GM21360 (cell line): ENCODE results near the gene OR10J4.
"Not testable (repeated sequence)": the region's sequence is repeated elsewhere in the genome, so short reads cannot be mapped to it uniquely, and the experiment has no call there.

Experiments used
- ATAC-seq: cut with Tn5 transposase; IDR thresholded peaks from one replicate; pipeline ENCODE4 v1.9.1; 2021; ENCODE audit warnings: mild to moderate bottlenecking, moderate library complexity; ENCODE audit not compliant: unreplicated experiment

OR10J4 gene

DNA sequence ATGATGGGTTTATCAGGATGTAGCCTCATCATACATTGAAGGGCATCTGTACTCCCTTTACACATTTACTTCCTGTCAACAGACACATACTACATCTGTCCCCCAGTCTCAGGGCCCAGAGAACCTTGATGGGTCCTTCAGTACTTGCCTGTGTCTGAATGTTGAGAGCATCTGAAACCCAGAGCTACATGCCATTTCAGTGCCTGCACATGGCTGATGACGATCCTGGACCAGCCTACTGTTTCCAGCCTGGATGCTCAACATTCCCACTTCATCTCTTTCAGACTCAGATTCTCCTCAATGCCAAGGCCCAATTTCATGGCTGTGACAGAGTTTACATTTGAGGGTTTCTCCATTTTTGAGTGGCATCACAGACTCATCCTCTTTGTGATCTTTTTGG is at the start of gene OR10J4:
TSS of gene OR10J4 (plus strand) at position 301 of the 400 bp plus-strand sequence.
- no peak for ATAC-seq

DNA sequence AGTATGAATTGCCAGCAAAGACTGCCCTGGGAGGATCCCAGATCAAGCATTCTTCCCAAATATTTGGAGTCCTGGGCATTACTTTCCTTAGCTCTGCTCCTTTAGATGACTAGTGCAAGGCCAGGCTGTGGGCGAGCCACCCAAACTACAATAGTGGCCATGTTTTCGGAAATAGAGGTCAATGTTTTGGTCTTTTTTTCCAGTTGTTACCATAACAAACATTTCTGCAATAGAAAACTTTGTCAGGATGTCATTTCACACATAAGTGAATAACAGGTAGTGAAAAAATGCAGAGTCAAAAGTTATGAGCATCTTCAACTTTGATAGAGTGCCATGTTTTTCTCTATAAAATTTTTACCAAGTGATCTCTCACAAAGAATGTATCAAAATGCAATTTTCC is 25.2 kb upstream of the OR10J4 start:
- ATAC-seq: no peak

DNA sequence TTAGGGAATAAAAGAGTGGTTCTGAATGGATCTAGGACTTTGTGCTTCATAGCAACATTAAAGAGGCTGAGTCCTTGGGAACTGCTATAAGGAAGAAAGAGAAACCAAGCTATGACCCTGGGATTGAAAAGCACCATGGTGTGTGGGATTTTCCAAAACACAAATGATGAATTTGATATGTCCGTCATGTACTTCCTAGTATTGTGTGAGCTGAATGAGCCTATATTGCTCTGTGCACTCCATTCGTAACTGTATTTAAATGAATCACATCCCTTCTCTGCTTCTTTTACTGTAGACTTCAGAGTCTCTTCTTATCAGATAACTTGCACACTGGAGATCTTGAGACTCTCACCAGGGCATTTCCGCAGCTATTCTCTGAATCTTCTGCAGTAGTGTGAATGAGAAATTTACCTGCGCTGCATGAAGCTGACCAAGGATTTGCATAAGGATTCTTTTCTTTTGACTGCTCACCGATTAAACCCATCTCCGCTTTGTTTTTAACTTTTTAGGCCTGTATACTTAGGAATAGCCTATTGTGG is 23.1 kb upstream of the OR10J4 start:
- ATAC-seq: no peak

DNA sequence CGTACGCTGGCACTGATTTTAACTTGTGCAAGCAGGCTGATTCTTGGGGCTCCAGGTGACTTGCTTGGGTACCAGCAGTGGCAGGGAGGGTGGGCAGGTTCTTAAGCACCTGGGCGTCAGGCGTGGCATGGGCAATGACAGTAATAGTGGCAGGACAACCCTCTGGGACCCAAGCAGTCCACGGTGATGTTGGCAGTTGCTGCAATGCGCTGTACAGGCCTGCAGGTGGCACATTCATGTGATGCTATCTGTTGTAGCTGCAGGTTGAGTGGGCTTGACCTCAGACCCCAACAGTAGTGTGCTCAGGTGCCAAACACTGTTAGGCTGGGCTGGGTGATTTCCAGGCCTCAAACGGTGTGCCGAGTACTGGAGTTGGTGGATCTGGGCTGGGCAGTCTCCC is 10.2 kb upstream of the OR10J4 start:
- no peak for ATAC-seq

DNA sequence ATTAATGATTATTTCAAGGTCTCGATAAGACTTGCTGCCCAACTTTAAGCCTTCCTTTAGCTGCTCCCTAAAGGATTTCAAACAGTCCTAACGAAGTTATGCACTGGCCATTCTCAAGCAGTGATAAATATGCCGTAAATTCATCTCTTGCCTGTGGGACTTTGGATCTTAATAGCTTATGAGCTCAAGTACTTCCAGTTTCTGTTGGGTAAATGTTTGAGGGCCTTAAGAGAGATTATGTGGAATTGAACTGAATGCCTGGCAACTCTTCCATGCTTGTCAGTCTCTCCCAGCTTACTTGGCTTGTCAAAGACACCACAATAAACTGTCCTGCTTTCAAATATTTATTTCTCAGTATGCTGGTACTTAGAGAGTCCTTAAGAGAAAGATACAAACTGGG is 3.5 kb upstream of the OR10J4 start:
- ATAC-seq: no peak

DNA sequence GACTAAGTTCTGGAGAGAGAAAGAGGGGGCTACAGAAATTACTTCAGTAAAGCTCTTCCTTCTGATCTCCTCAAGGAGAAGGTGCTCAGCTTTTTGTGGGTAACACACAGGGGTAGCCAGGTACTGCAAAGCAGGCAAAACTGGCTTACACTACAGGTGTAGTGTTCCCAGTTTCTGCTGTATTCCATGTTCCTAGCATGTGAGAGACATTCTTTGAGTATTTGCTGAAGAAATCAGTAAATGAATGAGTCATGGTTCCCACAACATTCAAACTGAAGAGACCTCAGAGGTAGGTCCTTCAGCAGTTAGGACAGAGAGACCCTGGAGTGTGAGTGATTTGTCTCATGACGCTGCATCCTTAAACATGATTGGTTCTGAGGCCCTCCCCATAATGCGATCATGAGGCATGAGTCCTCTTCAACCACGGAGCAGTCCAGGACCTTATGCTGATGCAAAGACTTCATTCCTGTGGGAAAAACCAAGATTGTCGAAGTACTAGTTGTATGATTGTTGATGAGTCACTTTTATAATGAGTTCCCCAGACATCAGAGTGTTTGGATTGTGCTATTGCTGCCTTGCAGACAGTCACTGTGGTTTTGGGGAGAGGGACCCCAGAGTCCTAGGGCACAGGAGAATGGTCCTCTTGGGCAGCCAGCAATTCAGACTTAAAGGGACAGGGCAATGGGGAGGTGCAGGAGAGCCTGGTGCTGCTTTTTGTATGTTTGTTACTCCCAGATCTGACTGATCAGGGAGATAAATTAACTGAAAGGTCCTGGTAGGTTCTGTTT is 2.7 kb upstream of the OR10J4 start:
- no peak for ATAC-seq

DNA sequence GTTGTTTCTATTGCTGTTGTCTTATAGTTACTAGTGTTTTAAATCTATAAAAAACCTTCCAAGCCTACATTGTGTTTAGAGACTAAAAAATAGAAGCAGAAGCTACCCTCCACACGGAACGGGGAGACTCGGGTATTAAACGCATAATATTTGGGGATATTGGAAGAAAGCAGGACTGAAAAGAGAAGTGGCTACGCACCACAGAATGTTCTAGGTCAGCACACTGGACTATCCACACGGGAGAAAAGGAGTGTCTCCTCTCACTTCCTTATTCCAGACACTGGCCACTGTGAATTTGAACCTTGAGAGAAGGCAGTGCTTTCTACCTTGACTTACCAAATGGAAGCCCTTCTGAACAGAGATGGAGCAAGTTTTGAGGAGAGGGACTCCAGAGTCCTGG is 1.0 kb upstream of the OR10J4 start:
- no peak for ATAC-seq

DNA sequence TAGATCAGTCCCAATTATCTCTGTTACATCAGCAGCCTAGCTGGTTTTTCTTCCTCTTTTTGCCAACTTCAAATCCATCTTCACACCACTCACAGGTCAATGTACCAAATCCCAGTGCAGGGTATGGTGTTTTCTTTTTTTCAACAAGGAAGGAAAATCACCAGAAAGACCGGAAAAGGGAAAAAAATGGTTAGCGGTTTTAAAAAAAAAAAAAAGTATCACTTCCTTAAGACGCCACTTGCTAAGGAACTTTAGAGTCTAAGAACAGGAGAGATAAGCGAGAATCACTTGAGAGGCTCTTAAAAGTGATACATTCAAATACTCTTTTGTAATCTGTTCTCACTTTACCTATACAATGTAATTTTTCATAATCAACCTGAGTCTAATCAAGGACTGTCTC is 4.5 kb downstream of the OR10J4 start:
- no peak for ATAC-seq

DNA sequence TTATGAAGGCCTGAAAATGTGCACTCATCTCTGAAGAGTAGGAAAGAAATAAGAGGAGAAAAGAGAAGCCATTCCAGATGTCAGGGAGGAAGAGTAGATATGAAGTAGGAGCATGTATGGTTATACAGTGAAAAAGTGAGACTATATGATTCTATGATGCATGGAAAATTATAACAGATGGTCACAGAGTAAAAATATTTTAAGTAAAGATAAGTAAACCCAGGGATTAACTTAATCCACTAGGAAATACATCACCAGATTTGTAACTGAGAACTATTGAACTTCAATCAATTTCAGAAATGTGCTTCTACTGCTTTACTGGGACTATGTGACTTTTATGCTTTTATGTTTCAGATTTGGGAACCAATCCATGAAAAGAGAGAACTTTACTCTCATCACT is 7.4 kb downstream of the OR10J4 start, which contains the start of gene OR10J1:
TSS of gene OR10J1 (plus strand) at position 301 of the 400 bp plus-strand sequence. CDS start at position 371, 70 bp downstream.
- ATAC-seq: no peak

DNA sequence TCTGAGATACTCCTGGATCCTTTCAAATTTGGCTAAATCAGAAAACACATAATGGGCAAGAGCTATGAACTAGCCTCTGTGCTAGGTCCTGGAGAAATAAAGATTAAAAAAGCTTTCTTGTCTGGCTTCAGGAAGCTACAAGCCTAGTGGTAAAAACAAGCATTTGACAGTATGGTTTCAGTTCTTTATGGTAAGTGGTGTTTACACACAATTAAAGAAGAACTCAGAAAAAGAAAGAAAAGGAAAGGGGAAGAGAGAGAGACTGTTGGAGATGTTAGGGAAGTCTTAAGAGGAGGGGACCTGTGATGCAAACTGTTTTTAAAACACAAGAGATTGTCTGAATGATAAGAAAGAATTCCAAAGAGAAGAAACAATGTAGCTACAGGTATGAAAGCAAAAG is 9.4 kb downstream of the OR10J4 start:
- ATAC-seq: no peak

DNA sequence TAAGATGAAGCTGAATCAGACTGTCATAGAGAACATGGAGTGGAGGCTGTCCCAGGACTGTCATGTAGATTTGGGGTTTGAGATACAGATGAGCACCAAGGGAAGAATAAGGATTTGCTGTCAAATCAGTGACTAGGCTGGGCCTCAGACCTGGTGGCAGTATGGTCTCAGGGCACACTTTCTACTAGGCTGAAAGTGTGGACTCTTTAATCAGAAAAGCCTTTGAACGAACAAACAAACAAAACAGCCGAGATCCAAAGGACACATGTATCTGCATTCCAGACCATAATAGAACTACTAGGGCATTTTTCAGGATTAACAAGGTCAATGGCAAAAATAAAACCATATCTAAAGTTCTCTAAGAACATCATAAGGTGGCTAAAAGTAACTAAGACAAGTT is 10.4 kb downstream of the OR10J4 start:
- no peak for ATAC-seq

DNA sequence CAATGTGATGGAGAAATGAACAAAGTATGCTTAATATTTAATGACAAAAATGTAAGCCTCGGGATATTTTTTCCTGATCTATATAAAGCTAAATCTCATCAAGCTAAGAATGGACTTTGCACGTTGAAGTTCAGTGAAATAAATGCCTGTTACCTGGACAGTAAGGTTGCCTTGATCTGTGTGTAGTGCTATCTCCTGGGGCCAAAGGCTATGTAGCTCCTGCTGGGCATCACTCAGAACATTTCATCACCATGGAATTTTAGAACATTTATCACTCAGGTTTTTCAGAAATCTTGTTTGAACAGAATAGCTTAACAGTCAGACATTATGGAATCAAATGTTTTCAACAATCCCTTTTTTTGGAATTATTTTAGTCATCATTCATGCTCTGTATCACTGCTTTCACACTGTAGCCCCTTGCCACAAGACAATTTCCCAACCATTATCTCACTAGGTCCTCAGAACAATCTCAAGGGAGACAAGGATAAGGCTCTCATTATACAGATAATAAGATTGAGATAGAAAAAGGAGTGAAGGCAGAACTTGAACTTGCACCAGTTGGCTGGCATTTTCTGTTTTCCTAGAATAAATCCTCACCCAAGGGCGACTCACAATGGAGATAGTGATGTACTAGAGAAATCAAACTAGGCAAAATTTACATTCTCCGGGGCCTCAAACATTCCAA is 11.2 kb downstream of the OR10J4 start:
- ATAC-seq: no peak

DNA sequence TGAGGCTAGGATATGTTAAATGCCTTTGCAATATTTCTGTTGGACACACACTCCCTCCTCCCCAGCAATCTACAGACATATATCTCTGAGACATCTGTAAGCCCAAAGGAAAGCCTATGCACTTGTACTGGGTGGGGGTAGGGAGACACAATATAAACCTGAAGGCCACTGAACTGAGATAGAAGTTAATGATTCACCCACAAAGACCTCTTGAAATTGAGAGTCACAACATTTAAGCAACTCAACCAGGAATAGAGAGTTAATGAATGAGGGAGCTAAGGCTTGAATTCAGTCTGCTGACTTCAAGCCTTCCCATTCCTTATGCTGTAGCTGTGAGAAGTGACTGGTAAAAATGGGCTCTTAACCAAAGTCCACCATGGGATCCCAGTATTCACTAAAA is 12.5 kb downstream of the OR10J4 start:
- ATAC-seq: no peak

DNA sequence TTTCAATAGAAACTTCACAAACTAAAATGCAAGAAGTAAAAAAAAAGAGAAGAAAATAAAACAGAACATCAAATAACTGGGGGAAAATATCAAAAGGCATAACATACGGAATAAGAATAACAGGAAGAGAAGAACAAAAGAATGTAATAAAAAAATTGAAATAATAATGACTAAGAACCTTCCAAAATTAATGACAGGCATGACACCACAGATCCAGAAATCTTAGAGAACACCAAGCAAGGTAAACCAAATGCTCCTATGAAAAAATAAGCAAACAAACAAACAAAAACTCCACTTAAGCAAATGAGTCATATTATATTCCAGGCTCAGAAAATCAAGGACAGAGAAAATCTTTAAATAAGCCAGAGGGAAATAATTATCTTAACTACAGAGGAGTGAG is 16.2 kb downstream of the OR10J4 start:
- no peak for ATAC-seq

DNA sequence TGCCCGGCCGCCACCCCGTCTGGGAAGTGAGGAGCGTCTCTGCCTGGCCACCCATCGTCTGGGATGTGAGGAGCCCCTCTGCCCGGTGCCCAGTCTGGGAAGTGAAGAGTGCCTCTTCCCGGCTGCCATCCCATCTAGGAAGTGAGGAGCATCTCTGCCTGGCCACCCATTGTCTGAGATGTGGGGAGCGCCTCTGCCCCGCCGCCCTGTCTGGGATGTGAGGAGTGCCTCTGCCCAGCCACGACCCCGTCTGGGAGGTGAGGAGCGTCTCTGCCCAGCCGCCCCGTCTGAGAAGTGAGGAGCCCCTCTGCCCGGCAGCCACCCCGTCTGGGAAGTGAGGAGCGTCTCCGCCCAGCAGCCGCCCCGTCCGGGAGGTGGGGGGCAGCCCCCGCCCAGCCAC is 17.6 kb downstream of the OR10J4 start:
- not testable (repeated sequence) for ATAC-seq

DNA sequence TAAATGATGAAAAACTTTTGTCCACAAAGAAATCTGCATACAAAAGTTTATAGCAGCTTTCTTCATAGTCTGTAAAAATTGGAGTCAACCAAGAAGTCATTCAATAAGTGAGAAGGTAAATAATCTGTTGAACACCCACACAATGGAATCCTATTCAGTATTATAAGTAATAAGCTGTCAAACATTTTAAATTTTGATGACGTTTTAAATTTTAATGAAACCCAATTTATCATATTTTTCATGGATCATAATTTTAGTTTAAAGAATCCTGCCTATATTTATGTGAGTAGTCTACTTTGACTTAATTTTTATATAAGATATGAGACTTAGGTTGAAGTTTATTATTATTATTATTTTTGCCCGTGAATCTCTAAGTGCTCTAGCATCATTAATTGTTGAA is 27.5 kb downstream of the OR10J4 start:
- ATAC-seq: no peak

DNA sequence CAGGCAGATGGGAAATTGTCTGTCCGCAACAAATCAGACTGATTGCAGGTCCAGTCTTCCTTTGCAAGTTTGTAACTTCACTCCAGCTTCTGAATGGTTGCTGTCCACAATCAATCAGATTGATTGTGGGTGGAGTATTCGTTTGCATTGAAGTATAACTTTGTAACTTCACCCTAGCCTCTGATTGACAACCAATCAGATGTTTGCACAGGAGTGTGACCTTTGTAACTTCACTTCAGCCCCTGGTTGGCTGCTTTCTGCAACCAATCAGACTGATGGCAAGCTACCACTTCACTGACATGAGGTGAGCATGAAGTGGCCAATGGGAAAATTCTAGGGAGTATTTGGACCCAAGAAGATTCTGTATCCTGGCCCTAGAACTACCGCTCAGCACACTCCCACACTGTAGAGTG is 33.2 kb downstream of the OR10J4 start:
- ATAC-seq: no peak

DNA sequence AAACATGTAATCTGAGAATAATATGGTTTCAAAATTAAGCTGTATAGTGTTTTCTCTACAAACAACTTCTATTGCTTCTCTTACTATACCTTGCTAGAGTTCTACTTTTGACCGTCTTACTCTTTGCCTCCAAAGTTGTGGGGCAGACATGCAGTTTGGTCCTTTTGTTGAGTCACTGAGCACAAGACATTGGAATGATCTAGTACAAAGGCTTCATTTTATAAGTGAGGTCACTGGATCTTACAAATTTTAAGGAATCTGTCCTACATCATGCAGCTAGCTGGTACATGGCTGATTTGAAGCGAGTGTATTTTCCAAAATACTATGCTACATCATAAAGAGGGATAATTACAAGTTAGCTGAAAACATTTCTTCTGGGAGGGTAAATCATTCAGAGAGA is 36.3 kb downstream of the OR10J4 start:
- no peak for ATAC-seq

DNA sequence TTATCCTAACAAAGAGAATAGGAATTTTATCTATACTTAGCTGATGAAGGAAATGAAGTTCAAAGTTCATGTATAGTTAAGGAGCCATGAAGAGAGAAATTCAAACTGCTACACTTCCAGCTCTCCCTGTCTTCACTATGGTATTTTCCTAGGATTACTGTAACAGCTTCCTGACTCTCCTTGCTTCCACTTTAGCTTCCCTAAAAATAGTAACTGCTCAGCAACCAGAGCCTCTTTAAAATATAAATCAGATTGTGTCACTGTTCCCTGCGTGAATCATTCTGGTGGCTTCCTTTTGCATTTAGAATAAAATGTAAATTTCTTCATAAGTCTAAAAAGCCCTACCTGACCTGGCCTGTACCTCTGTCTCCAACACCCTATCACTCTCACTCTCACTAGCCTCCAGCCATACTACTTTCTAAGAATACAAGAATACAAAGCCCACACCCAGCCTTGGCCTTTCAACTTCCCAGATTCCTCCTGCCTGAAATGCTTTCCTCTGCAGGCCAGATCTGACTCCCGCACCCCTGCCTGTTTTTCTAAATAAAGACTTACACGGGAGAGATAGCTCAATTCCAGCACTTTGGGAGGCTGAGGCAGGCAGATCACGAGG is 38.0 kb downstream of the OR10J4 start:
- ATAC-seq: no peak

DNA sequence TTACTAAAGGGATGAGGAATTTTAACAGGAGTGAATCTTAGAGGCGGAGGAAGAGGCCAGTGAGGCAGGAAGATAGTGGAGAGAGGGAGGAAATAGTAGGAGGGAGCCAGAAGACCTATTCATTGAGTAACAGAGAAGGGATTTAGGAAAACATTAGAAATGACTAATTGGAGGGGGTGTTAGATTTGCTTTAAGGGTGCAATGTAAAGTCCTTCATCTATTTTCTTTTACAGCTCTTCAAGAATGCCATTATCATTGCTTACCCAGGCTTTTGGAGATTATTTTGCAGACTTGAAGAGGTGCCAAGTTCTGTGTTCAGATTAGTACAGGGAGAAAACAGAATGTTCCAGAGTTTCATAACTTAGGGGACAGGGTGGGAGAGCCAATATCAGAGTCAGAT is 41.3 kb downstream of the OR10J4 start:
- ATAC-seq: no peak

DNA sequence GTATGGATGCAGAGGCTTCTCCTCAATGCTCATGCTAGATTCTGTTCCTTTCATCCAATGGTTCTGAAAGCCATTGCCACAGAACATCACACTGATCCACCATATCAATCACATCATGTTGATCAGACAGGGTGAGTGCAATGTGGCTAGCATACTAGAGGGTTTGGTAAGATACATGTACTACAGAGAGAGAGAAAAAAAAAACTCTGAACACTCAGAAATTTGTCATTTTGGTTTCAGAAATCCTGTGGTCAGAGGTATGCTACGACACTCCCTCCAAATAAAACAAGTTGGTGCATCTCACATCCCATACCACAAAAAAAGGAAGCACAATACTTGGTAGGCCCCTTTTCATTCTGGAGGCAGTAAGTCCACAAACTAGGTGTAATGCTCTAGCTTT is 42.9 kb downstream of the OR10J4 start:
- ATAC-seq: no peak
